PFSK-1 (cell line): ENCODE results near the gene CD44.

Experiments used
- FOXP2 ChIP-seq: optimal IDR thresholded peaks from 2 replicates; pipeline ENCODE3; 2011; ENCODE audit warnings: borderline replicate concordance, control low read depth, inconsistent platforms; ENCODE audit not compliant: insufficient read depth; ENCODE audit errors: extremely low read length, extremely low read depth
- POLR2AphosphoS5 ChIP-seq: IDR thresholded peaks from 2 replicates; pipeline ENCODE4 v1.6.1; 2012; ENCODE audit warnings: low read depth, mild to moderate bottlenecking, control low read depth, low read length, moderate library complexity
- SIN3A ChIP-seq: IDR thresholded peaks from 2 replicates; pipeline ENCODE4 v1.6.1; 2012; ENCODE audit warnings: mild to moderate bottlenecking, low read length, moderate library complexity, borderline replicate concordance; ENCODE audit not compliant: insufficient read depth
- TAF1 ChIP-seq: IDR thresholded peaks from 2 replicates; pipeline ENCODE4 v1.6.1; 2012; ENCODE audit warnings: low read length, control low read depth, borderline replicate concordance; ENCODE audit not compliant: insufficient read depth
- TF ChIP-seq, protein P1 (sequence below), 2 experiments: IDR thresholded peaks; 2 replicates each; pipeline versions ENCODE4 v1.6.1 to v1.8.0; 2011 to 2012; ENCODE audit warnings: low read depth in 2 of 2, low read length in 2 of 2, control low read depth in 1 of 2, inconsistent platforms in 1 of 2, mild to moderate bottlenecking in 1 of 2, moderate library complexity in 1 of 2; ENCODE audit not compliant: insufficient read depth in 1 of 2

DNA sequence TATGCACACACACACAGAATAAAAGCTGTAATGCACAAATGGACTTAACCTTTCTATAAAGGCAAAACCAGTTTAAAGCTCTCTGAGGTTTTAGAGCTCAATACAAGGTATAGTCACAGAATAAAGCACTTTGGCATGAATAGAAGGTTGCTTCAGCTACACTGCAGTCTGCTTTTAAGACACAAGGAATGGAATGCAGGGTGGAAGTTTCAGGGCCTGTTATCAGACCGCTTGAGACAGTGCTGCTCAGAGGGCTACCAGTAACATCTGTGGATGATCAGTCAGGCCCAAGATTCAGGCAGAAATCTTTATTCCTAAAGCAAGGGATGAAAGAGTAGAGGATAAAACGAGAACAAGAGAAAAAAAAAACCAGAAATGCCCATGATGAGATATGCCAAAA is 46.7 kb downstream of the CD44 start:
- TF ChIP-seq POLR2AphosphoS5 (no peak), TAF1 (no peak), SIN3A (no peak), FOXP2 (no peak)
- TF ChIP-seq, protein P1, sequence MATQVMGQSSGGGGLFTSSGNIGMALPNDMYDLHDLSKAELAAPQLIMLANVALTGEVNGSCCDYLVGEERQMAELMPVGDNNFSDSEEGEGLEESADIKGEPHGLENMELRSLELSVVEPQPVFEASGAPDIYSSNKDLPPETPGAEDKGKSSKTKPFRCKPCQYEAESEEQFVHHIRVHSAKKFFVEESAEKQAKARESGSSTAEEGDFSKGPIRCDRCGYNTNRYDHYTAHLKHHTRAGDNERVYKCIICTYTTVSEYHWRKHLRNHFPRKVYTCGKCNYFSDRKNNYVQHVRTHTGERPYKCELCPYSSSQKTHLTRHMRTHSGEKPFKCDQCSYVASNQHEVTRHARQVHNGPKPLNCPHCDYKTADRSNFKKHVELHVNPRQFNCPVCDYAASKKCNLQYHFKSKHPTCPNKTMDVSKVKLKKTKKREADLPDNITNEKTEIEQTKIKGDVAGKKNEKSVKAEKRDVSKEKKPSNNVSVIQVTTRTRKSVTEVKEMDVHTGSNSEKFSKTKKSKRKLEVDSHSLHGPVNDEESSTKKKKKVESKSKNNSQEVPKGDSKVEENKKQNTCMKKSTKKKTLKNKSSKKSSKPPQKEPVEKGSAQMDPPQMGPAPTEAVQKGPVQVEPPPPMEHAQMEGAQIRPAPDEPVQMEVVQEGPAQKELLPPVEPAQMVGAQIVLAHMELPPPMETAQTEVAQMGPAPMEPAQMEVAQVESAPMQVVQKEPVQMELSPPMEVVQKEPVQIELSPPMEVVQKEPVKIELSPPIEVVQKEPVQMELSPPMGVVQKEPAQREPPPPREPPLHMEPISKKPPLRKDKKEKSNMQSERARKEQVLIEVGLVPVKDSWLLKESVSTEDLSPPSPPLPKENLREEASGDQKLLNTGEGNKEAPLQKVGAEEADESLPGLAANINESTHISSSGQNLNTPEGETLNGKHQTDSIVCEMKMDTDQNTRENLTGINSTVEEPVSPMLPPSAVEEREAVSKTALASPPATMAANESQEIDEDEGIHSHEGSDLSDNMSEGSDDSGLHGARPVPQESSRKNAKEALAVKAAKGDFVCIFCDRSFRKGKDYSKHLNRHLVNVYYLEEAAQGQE (IDR thresholded peaks at IDR 0.05; ENCODE audit: insufficient read depth in 1 of 2, low read depth in 2 of 2, low read length in 2 of 2), result no peak
